BLaER1 (cell line): ENCODE data around the gene NOC2L.
A peak's percentile ranks its signal among the peaks of the same experiment; 100 is the strongest.

ENCODE experiments used
- H3K27ac ChIP-seq: shearing (Covaris generic); formaldehyde crosslinking; 2 replicates; pipeline ENCODE4 v1.8.1; 2022
- H3K27me3 ChIP-seq: shearing (Covaris generic); formaldehyde crosslinking; 2 replicates; pipeline ENCODE4 v1.8.1; 2022
- H3K36me3 ChIP-seq: shearing (Covaris generic); formaldehyde crosslinking; 2 replicates; pipeline ENCODE4 v1.8.1; 2022
- H3K4me1 ChIP-seq: shearing (Covaris generic); formaldehyde crosslinking; 2 replicates; pipeline ENCODE4 v1.8.1; 2022
- H3K4me2 ChIP-seq: shearing (Covaris generic); formaldehyde crosslinking; 2 replicates; pipeline ENCODE4 v1.8.1; 2022
- H3K4me3 ChIP-seq: shearing (Covaris generic); formaldehyde crosslinking; 2 replicates; pipeline ENCODE4 v1.8.1; 2022
- H3K9ac ChIP-seq: shearing (Covaris generic); formaldehyde crosslinking; 2 replicates; pipeline ENCODE4 v1.8.1; 2022
- H3K9me3 ChIP-seq: shearing (Covaris generic); formaldehyde crosslinking; 2 replicates; pipeline ENCODE4 v1.8.1; 2022
- H4K20me1 ChIP-seq: shearing (Covaris generic); formaldehyde crosslinking; 2 replicates; pipeline ENCODE4 v1.8.1; 2022
- Cebpa-rat ChIP-seq: shearing (Covaris generic); IDR thresholded peaks from 2 replicates; pipeline ENCODE4 v1.8.1; 2022

Gene NOC2L

GRCh38 chr1:943545-944340 is 15.3 kb downstream of the NOC2L start:
- Histone ChIP-seq H3K36me3 (peaks cover 48% of the 10 kb centered on the region), H3K9ac (no peak overlapping the region), H3K27me3 (peaks cover 59% of the 10 kb centered on the region), H4K20me1 (peaks cover 100% of the 10 kb centered on the region), H3K27ac (no peak overlapping the region), H3K9me3 (no peaks in the 10 kb centered on the region), H3K4me1 (peaks cover 67% of the 10 kb centered on the region), H3K4me2 (peak overlapping the region; percentile 70), H3K4me3 (no peak overlapping the region)
- no peak for TF ChIP-seq Cebpa-rat

DNA sequence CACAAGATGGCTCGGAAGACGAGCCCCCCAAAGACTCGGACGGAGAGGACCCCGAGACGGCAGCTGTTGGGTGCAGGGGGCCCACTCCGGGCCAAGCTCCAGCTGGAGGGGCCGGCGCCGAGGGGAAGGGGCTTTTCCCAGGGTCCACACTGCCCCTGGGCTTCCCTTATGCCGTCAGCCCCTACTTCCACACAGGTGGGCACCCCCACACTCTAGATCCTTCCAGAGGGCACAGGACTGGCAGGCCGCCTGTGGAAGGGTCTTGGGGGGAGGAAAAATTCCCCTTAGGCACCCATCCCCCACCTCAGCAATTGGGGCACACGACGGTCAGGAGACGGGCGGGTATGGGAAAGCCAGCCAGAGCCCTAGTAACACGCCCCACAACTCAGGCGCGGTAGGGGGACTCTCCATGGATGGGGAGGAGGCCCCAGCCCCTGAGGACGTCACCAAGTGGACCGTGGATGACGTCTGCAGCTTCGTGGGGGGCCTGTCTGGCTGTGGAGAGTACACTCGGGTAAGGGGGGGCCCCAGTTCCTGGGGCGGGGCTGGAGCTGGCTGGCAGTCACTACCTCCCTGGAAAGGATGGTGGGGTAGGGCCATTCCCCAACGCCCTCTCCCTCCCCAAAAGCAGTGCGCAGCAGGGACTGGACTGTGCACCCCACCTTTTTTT is 16.1 kb downstream of the NOC2L start:
- Histone ChIP-seq H3K27ac (no peak overlapping the region), H3K36me3 (peaks cover 41% of the 10 kb centered on the region), H3K27me3 (peaks cover 65% of the 10 kb centered on the region), H3K4me2 (peak overlapping the region; percentile 90), H3K9ac (no peak overlapping the region), H3K4me1 (peaks cover 74% of the 10 kb centered on the region), H4K20me1 (peaks cover 100% of the 10 kb centered on the region), H3K4me3 (0 out of 2 replicates have a peak overlapping the region, but pooled peaks have one; percentile 14), H3K9me3 (no peaks in the 10 kb centered on the region)
- TF ChIP-seq Cebpa-rat, result no peak

DNA sequence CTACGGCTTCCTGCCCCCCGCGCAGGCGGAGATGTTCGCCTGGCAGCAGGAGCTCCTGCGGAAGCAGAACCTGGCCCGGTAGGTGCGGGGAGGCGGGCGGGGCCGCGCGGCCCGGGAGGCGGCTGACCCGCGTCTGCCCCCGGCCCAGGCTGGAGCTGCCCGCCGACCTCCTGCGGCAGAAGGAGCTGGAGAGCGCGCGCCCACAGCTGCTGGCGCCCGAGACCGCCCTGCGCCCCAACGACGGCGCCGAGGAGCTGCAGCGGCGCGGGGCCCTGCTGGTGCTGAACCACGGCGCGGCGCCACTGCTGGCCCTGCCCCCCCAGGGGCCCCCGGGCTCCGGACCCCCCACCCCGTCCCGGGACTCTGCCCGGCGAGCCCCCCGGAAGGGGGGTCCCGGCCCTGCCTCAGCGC is 16.6 kb downstream of the NOC2L start:
- H3K27me3 ChIP-seq, result peaks cover 65% of the 10 kb centered on the region
- H3K4me3 ChIP-seq, result peak overlapping the region; percentile 63
- no peak for TF ChIP-seq Cebpa-rat
- H4K20me1 ChIP-seq, result peaks cover 98% of the 10 kb centered on the region
- H3K4me1 ChIP-seq, result peaks cover 78% of the 10 kb centered on the region
- peak overlapping the region; percentile 90 for H3K4me2 ChIP-seq
- H3K36me3 ChIP-seq, result peaks cover 35% of the 10 kb centered on the region
- no peak overlapping the region for H3K27ac ChIP-seq
- no peak overlapping the region for H3K9ac ChIP-seq
- no peaks in the 10 kb centered on the region for H3K9me3 ChIP-seq

- peaks cover 81% of the 10 kb centered on the region for H3K4me1 ChIP-seq
- peak overlapping the region; percentile 63 for H3K4me3 ChIP-seq
- peaks cover 67% of the 10 kb centered on the region for H3K27me3 ChIP-seq
- no peak for TF ChIP-seq Cebpa-rat
- peaks cover 29% of the 10 kb centered on the region for H3K36me3 ChIP-seq
- no peaks in the 10 kb centered on the region for H3K9me3 ChIP-seq
- H3K27ac ChIP-seq, result no peak overlapping the region
- 0 out of 2 replicates have a peak overlapping the region, but pooled peaks have one; percentile 24 for H3K9ac ChIP-seq
- peak overlapping the region; percentile 90 for H3K4me2 ChIP-seq
- peaks cover 93% of the 10 kb centered on the region for H4K20me1 ChIP-seq
These were observed 17.3 kb downstream of the NOC2L start for GRCh38 chr1:941588-942383.

DNA sequence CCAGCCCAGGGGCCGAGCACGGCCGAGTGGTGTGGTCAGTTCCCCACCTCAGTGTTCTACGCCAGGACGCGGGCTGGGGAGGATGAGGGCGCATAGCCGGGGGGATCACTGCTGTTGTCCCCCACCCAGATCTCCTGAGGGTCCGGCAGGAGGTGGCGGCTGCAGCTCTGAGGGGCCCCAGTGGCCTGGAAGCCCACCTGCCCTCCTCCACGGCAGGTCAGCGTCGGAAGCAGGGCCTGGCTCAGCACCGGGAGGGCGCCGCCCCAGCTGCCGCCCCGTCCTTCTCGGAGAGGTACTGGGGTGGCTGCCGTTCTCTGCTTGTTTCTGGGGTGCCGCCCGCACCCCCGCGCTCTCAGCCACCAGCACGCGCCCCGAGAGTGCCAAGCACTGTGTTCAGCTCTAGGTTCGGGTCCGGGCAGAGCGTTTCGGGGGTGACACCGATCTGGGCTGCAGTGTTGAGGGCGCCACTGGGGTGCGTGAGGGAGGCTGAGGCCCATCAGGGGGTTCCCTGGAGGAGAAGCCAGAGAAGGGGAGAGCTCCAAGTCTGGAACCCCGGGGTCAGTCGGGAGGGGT is 18.0 kb downstream of the NOC2L start:
- Histone ChIP-seq H3K4me1 (peaks cover 87% of the 10 kb centered on the region), H3K9ac (0 out of 2 replicates have a peak overlapping the region, but pooled peaks have one; percentile 24), H3K36me3 (peaks cover 22% of the 10 kb centered on the region), H3K4me2 (peak overlapping the region; percentile 90), H3K27me3 (peaks cover 74% of the 10 kb centered on the region), H3K4me3 (peak overlapping the region; percentile 63), H3K27ac (no peak overlapping the region), H3K9me3 (no peaks in the 10 kb centered on the region), H4K20me1 (peaks cover 93% of the 10 kb centered on the region)
- no peak for TF ChIP-seq Cebpa-rat

DNA sequence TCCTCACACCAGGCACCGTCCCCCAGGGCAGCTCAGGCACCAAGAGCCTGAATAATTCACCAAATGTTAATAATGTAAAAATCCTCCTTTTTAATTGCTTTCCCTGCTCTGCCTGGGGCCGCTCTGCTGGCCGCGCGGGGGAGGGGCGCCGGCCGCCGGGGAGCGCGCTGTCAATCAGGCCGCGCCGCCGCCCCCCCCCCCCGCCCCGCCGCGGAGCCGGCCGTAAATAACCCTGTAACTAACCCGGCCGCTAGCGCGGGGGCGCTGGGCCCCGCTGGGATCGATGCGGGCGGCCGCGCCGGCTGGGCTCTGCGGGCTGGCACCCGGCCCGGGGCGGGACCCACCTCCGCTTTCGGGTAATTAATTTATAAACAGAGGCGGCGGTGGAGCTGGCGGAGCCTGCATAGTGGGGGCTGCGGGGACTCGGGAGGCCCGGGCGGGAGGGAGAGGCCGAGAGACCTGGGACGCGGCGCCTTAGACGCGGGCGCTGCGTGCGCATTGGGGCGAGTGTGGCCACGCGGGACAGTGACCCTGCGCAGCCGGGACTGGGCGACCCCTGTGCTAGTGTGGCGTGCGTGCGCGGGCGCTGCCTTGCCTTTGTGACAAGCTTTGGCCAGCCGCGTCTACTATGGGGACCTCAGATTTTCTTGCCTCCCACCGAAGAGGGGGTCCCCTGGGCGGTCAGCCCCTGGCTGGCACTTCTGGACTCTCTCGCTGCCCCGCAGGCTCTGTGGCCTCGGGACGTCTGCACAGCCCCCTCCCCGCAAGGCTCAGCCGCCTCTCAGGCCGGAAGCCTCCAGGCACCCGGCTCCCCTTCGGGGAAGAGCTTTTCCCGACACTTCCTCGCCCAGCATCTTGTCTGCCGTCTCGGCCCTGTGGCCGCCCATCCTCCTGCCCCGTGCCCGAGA is 18.7 kb downstream of the NOC2L start:
- Histone ChIP-seq H3K4me3 (peak overlapping the region; percentile 63), H3K9ac (0 out of 2 replicates have a peak overlapping the region, but pooled peaks have one; percentile 24), H3K27ac (no peak overlapping the region), H3K36me3 (peaks cover 15% of the 10 kb centered on the region), H3K27me3 (peaks cover 81% of the 10 kb centered on the region), H3K9me3 (no peaks in the 10 kb centered on the region), H3K4me1 (peaks cover 87% of the 10 kb centered on the region), H3K4me2 (peak overlapping the region; percentile 90), H4K20me1 (peaks cover 93% of the 10 kb centered on the region)
- TF ChIP-seq Cebpa-rat, result no peak

GRCh38 chr1:939511-940106 is 19.4 kb downstream of the NOC2L start:
- Histone ChIP-seq H4K20me1 (peaks cover 91% of the 10 kb centered on the region), H3K9ac (0 out of 2 replicates have a peak overlapping the region, but pooled peaks have one; percentile 24), H3K36me3 (peaks cover 9% of the 10 kb centered on the region), H3K4me1 (peaks cover 85% of the 10 kb centered on the region), H3K27ac (no peak overlapping the region), H3K4me2 (peak overlapping the region; percentile 90), H3K9me3 (no peaks in the 10 kb centered on the region), H3K27me3 (peaks cover 88% of the 10 kb centered on the region), H3K4me3 (peak overlapping the region; percentile 63)
- TF ChIP-seq Cebpa-rat, result no peak
